Tibial artery (tissue), 4 donors: Measurements from ENCODE around the gene NRXN3.

Source experiments
- DNase-seq, 2 donors: peaks; one replicate each; pipeline ENCODE4 v3.0.0-alpha.2; 2019
- H3K27ac ChIP-seq, 2 donors: fragments of 200-600 bp; sonication (generic) in 1 of 2; 1 replicate in 1 of 2; 2 replicates in 1 of 2; pipeline ENCODE4 v1.5.1; 2018 to 2019; ENCODE audit warnings: mild to moderate bottlenecking in 1 of 2
- H3K27me3 ChIP-seq, 2 donors: fragments of 200-600 bp; sonication (generic) in 1 of 2; one replicate each; pipeline versions ENCODE4 v1.5.1 to v1.6.0; 2016 to 2019
- H3K36me3 ChIP-seq, 3 donors: fragments of 200-600 bp; sonication (generic) in 2 of 3; one replicate each; pipeline ENCODE4 v1.5.1; 2016 to 2019; ENCODE audit warnings: mild to moderate bottlenecking in 2 of 3
- H3K4me1 ChIP-seq, 4 donors: fragments of 200-600 bp; sonication (generic) in 2 of 4; 1 replicate in 3 of 4; 2 replicates in 1 of 4; pipeline ENCODE4 v1.5.1; 2016 to 2019
- H3K4me3 ChIP-seq, 2 donors: fragments of 200-600 bp; sonication (generic) in 1 of 2; 1 replicate in 1 of 2; 2 replicates in 1 of 2; pipeline ENCODE4 v1.5.1; 2018 to 2019; ENCODE audit warnings: mild to moderate bottlenecking in 2 of 2
- H3K9me3 ChIP-seq, 3 donors: fragments of 200-600 bp; sonication (generic) in 1 of 3; one replicate each; pipeline ENCODE4 v1.5.1; 2016 to 2019
- intact Hi-C: fragments of 100-400 bp; cut with DNase I; formaldehyde crosslinking; loops from one replicate; pipeline ENCODE4 v1.15.0; 2023; ENCODE audit warnings: low total_unique reads
- TF ChIP-seq, protein P1 (sequence below), 2 experiments: fragments of 200-600 bp in 1 of 2; fragments of 450-650 bp in 1 of 2; IDR thresholded peaks; one replicate each; pipeline ENCODE4 v1.5.1; 2017 to 2019; ENCODE audit warnings: antibody characterized with exemption in 2 of 2, mild to moderate bottlenecking in 1 of 2, moderate library complexity in 1 of 2

The NRXN3 gene

DNA sequence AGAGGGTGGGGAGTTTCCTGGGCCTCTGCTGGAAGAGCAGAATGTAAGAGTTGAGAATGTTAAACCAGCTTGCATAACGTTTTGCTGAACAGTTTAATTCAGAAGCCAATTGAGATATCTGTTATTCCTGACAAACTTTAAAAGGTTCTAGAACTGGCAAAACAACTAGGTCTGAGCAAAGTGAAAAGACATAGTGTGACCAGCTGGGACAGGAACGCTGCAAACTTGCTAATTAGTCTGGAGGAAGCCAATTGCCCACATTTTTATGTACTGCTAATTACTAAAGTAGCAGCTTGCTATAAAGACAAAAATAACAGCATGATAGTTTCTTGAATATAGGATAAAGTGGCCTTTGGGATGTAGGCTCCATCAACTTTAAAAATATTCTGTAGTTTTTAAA, 704.9 kb downstream of the NRXN3 start:
- H3K4me3 ChIP-seq: no peak overlapping the region
- no peak overlapping the region for H3K27ac ChIP-seq
- TF ChIP-seq, protein P1, sequence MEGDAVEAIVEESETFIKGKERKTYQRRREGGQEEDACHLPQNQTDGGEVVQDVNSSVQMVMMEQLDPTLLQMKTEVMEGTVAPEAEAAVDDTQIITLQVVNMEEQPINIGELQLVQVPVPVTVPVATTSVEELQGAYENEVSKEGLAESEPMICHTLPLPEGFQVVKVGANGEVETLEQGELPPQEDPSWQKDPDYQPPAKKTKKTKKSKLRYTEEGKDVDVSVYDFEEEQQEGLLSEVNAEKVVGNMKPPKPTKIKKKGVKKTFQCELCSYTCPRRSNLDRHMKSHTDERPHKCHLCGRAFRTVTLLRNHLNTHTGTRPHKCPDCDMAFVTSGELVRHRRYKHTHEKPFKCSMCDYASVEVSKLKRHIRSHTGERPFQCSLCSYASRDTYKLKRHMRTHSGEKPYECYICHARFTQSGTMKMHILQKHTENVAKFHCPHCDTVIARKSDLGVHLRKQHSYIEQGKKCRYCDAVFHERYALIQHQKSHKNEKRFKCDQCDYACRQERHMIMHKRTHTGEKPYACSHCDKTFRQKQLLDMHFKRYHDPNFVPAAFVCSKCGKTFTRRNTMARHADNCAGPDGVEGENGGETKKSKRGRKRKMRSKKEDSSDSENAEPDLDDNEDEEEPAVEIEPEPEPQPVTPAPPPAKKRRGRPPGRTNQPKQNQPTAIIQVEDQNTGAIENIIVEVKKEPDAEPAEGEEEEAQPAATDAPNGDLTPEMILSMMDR (IDR thresholded peaks at IDR 0.05): no peak
- H3K36me3 ChIP-seq: no peaks in the 10 kb centered on the region
- no peak for DNase-seq
- no peaks in the 10 kb centered on the region for H3K4me1 ChIP-seq
- no peaks in the 10 kb centered on the region for H3K9me3 ChIP-seq
- intact Hi-C loops: no loop called here
- no peaks in the 10 kb centered on the region for H3K27me3 ChIP-seq

DNA sequence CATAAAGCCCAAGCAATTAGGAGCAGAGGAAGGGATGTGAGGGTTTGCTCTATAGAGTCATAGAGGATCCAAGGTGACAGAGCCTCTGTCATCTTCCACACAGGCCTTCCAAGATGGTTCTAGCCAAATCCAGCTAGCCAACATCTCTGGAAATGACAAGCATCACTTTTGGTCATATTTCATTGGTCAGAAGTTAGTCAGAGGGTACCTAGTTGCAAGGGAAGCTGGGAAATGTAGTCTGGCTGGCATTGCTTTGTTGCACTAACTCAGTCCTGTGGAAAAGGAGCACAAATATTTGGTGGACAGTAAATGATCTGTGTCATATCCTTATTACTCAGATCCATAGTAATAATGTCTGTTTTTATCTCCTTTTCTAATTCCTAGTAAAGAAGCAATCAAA, 715.7 kb downstream of the NRXN3 start:
- TF ChIP-seq, protein P1 (IDR thresholded peaks at IDR 0.05): no peak
- no peaks in the 10 kb centered on the region for H3K4me1 ChIP-seq
- no peaks in the 10 kb centered on the region for H3K36me3 ChIP-seq
- no peak overlapping the region for H3K4me3 ChIP-seq
- no peaks in the 10 kb centered on the region for H3K27me3 ChIP-seq
- intact Hi-C loops: no loop called here
- no peak for DNase-seq
- no peak overlapping the region for H3K27ac ChIP-seq
- no peaks in the 10 kb centered on the region for H3K9me3 ChIP-seq

- intact Hi-C loops: no loop called here
- H3K27me3 ChIP-seq: no peaks in the 10 kb centered on the region
- H3K27ac ChIP-seq: no peak overlapping the region
- TF ChIP-seq, protein P1 (IDR thresholded peaks at IDR 0.05): no peak
- DNase-seq: no peak
- no peak overlapping the region for H3K4me3 ChIP-seq
- no peaks in the 10 kb centered on the region for H3K4me1 ChIP-seq
- H3K36me3 ChIP-seq: no peaks in the 10 kb centered on the region
- H3K9me3 ChIP-seq: no peaks in the 10 kb centered on the region
These were observed 727.3 kb downstream of the NRXN3 start for GRCh38 chr14:78897443-78897842.

GRCh38 chr14:78902010-78902623, 731.9 kb downstream of the NRXN3 start:
- H3K36me3 ChIP-seq: no peaks in the 10 kb centered on the region
- intact Hi-C loops: no loop called here
- H3K4me1 ChIP-seq: no peaks in the 10 kb centered on the region
- DNase-seq: no peak
- no peak overlapping the region for H3K4me3 ChIP-seq
- H3K9me3 ChIP-seq: no peaks in the 10 kb centered on the region
- TF ChIP-seq, protein P1 (IDR thresholded peaks at IDR 0.05): no peak
- H3K27me3 ChIP-seq: peaks cover 0 to 2% of the 10 kb centered on the region in 2 donors
- no peak overlapping the region for H3K27ac ChIP-seq

- DNase-seq: no peak
- TF ChIP-seq, protein P1 (IDR thresholded peaks at IDR 0.05): no peak
- H3K9me3 ChIP-seq: no peaks in the 10 kb centered on the region
These were observed 733.9 kb downstream of the NRXN3 start for GRCh38 chr14:78904094-78904493.

GRCh38 chr14:78917462-78917861, 747.3 kb downstream of the NRXN3 start:
- Histone ChIP-seq H3K27me3 (no peaks in the 10 kb centered on the region), H3K9me3 (no peaks in the 10 kb centered on the region), H3K4me1 (no peaks in the 10 kb centered on the region), H3K36me3 (no peaks in the 10 kb centered on the region), H3K4me3 (no peak overlapping the region), H3K27ac (no peak overlapping the region)
- intact Hi-C loops: no loop called here
- no peak for DNase-seq
- TF ChIP-seq, protein P1 (IDR thresholded peaks at IDR 0.05): no peak

More at GRCh38 chr14:78904094-78904493, 733.9 kb downstream of the NRXN3 start:
- H3K4me1 ChIP-seq: no peaks in the 10 kb centered on the region
- intact Hi-C loops: no loop called here
- H3K36me3 ChIP-seq: no peaks in the 10 kb centered on the region
- no peak overlapping the region for H3K27ac ChIP-seq
- no peak overlapping the region for H3K4me3 ChIP-seq
- H3K27me3 ChIP-seq: peaks cover 0 to 2% of the 10 kb centered on the region in 2 donors
